DND-41 (cell line): ENCODE results near the gene INHBB.

Source experiments
- ATAC-seq: fragments of 200-7000 bp; cut with Tn5 transposase; 3 replicates; pipeline ENCODE4 v1.9.1; 2021; ENCODE audit warnings: low read depth; ENCODE audit not compliant: insufficient read depth
- DNase-seq: peaks from one replicate; pipeline ENCODE4 v3.0.0-alpha.2; 2020
- H2AFZ ChIP-seq: 2 replicates; pipeline ENCODE4 v1.6.0; 2012; ENCODE audit warnings: low read depth, low read length
- H3K27ac ChIP-seq: 2 replicates; pipeline ENCODE4 v1.5.1; 2012; ENCODE audit warnings: low read length, inconsistent platforms
- H3K27me3 ChIP-seq: fragments of 200-600 bp; sonication (generic); 2 replicates; pipeline ENCODE4 v1.6.0; 2012; ENCODE audit warnings: low read length, mild to moderate bottlenecking, inconsistent platforms; ENCODE audit not compliant: insufficient read depth, poor library complexity
- H3K36me3 ChIP-seq: 2 replicates; pipeline ENCODE4 v1.5.1; 2012; ENCODE audit warnings: low read length, inconsistent platforms; ENCODE audit not compliant: insufficient read depth
- H3K4me1 ChIP-seq: 2 replicates; pipeline ENCODE4 v1.5.1; 2012; ENCODE audit warnings: mild to moderate bottlenecking, low read length; ENCODE audit not compliant: insufficient read depth
- H3K4me2 ChIP-seq: 2 replicates; pipeline ENCODE4 v1.6.0; 2012; ENCODE audit warnings: mild to moderate bottlenecking, moderate library complexity, low read length, inconsistent platforms; ENCODE audit not compliant: insufficient read depth
- H3K4me3 ChIP-seq, 2 experiments: fragments of 200-600 bp in 1 of 2; shearing (Covaris generic) in 1 of 2; 2 replicates each; pipeline ENCODE4 v1.5.1; 2012 to 2016; ENCODE audit warnings: inconsistent platforms in 2 of 2, low read length in 2 of 2, mild to moderate bottlenecking in 2 of 2, low read depth in 1 of 2, moderate library complexity in 1 of 2
- H3K79me2 ChIP-seq: 2 replicates; pipeline ENCODE4 v1.6.0; 2012; ENCODE audit warnings: low read length, inconsistent platforms; ENCODE audit not compliant: insufficient read depth
- H3K9ac ChIP-seq: 2 replicates; pipeline ENCODE4 v1.6.0; 2012; ENCODE audit warnings: low read depth, mild to moderate bottlenecking, inconsistent platforms, low read length, moderate library complexity
- H3K9me3 ChIP-seq: 2 replicates; pipeline ENCODE4 v1.5.1; 2012; ENCODE audit warnings: low read length, moderate library complexity, mild to moderate bottlenecking, inconsistent platforms; ENCODE audit not compliant: insufficient read depth, severe bottlenecking
- H4K20me1 ChIP-seq: 2 replicates; pipeline ENCODE4 v1.6.0; 2012; ENCODE audit warnings: low read length; ENCODE audit not compliant: insufficient read depth
- EZH2 ChIP-seq: IDR thresholded peaks from 3 replicates; pipeline ENCODE4 v1.6.1; 2012; ENCODE audit warnings: borderline replicate concordance, low read depth, mild to moderate bottlenecking, moderate library complexity, low read length, inconsistent platforms; ENCODE audit not compliant: severe bottlenecking
- TF ChIP-seq, protein P1 (sequence below): IDR thresholded peaks from 2 replicates; pipeline ENCODE4 v1.5.1; 2012; ENCODE audit warnings: borderline replicate concordance, low read length, moderate library complexity, mild to moderate bottlenecking; ENCODE audit not compliant: poor library complexity, severe bottlenecking; ENCODE audit errors: extremely low read depth

INHBB gene

GRCh38 chr2:120392923-120393322 lies 47.0 kb downstream of the INHBB start:
- Histone ChIP-seq H3K4me3 (no peak overlapping the region), H3K9ac (no peak overlapping the region), H2AFZ (no peak overlapping the region), H4K20me1 (peaks cover 3% of the 10 kb centered on the region), H3K4me2 (no peak overlapping the region), H3K27ac (no peak overlapping the region), H3K4me1 (no peaks in the 10 kb centered on the region), H3K36me3 (no peaks in the 10 kb centered on the region), H3K79me2 (no peaks in the 10 kb centered on the region), H3K27me3 (peaks cover 16% of the 10 kb centered on the region), H3K9me3 (no peaks in the 10 kb centered on the region)
- DNase-seq: no peak
- TF ChIP-seq EZH2: no peak
- TF ChIP-seq, protein P1, sequence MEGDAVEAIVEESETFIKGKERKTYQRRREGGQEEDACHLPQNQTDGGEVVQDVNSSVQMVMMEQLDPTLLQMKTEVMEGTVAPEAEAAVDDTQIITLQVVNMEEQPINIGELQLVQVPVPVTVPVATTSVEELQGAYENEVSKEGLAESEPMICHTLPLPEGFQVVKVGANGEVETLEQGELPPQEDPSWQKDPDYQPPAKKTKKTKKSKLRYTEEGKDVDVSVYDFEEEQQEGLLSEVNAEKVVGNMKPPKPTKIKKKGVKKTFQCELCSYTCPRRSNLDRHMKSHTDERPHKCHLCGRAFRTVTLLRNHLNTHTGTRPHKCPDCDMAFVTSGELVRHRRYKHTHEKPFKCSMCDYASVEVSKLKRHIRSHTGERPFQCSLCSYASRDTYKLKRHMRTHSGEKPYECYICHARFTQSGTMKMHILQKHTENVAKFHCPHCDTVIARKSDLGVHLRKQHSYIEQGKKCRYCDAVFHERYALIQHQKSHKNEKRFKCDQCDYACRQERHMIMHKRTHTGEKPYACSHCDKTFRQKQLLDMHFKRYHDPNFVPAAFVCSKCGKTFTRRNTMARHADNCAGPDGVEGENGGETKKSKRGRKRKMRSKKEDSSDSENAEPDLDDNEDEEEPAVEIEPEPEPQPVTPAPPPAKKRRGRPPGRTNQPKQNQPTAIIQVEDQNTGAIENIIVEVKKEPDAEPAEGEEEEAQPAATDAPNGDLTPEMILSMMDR: no peak
- ATAC-seq: no peak

GRCh38 chr2:120393456-120393855 lies 47.5 kb downstream of the INHBB start:
- no peak overlapping the region for H2AFZ ChIP-seq
- no peak overlapping the region for H3K4me2 ChIP-seq
- H3K9ac ChIP-seq: no peak overlapping the region
- ATAC-seq: no peak
- H3K79me2 ChIP-seq: no peaks in the 10 kb centered on the region
- H3K4me1 ChIP-seq: no peaks in the 10 kb centered on the region
- H3K4me3 ChIP-seq: no peak overlapping the region
- TF ChIP-seq, protein P1: no peak
- TF ChIP-seq EZH2: no peak
- peaks cover 3% of the 10 kb centered on the region for H4K20me1 ChIP-seq
- no peaks in the 10 kb centered on the region for H3K9me3 ChIP-seq
- DNase-seq: no peak
- H3K27ac ChIP-seq: no peak overlapping the region
- no peaks in the 10 kb centered on the region for H3K36me3 ChIP-seq
- peaks cover 16% of the 10 kb centered on the region for H3K27me3 ChIP-seq

GRCh38 chr2:120394764-120395163 lies 48.8 kb downstream of the INHBB start:
- H3K36me3 ChIP-seq: no peaks in the 10 kb centered on the region
- H2AFZ ChIP-seq: no peak overlapping the region
- no peaks in the 10 kb centered on the region for H3K9me3 ChIP-seq
- H4K20me1 ChIP-seq: peaks cover 3% of the 10 kb centered on the region
- no peak overlapping the region for H3K9ac ChIP-seq
- no peak overlapping the region for H3K4me3 ChIP-seq
- no peak overlapping the region for H3K4me2 ChIP-seq
- no peak overlapping the region for H3K27ac ChIP-seq
- ATAC-seq: no peak
- DNase-seq: no peak
- TF ChIP-seq, protein P1: no peak
- TF ChIP-seq EZH2: no peak
- H3K27me3 ChIP-seq: peaks cover 16% of the 10 kb centered on the region
- H3K4me1 ChIP-seq: no peaks in the 10 kb centered on the region
- no peaks in the 10 kb centered on the region for H3K79me2 ChIP-seq
